Measurements from ENCODE around the gene KCNJ6. TPM values are rescaled to one million over a fixed set of nuclear protein-coding genes. Genes with fewer than 3 reads are reported as not detected.

KCNJ6 gene
- total and polyA plus RNA-seq, 10 of the 15 experiments (the other 5 are each of a cell fraction or from before 2014, with no cell fraction given) = 0.03 to 0.07 (median 0.04) TPM; not detected in 7

- H3K9me3 ChIP-seq (replicated peaks; ENCODE audit: control insufficient read depth, insufficient read depth, low read length) = no peaks in the 10 kb centered on the region
- ChIA-PET SMC1A (ENCODE audit: uncharacterized antibody, unreplicated experiment) (interaction anchor here (0.7 kb wide), 1 partner anchor 77 kb away, joined by 3 read pairs; no protein-coding TSS in a partner anchor), POLR2A (no interaction called here), RAD21 (ENCODE audit: unreplicated experiment) (no interaction called here), CTCF (no interaction called here)
- intact Hi-C loops (cut with micrococcal nuclease; ENCODE audit: unreplicated experiment) (no loop called here), in situ Hi-C loops (cut with MboI) (no loop called here)
- no peaks in the 10 kb centered on the region for H3K79me2 ChIP-seq (ENCODE audit: control insufficient read depth, insufficient read depth, low read length)
- no peak overlapping the region for H3K4me3 ChIP-seq
- DNase-seq (ENCODE audit: low read depth, low spot score) (no peak), ATAC-seq (no peak), FAIRE-seq (no peak)
- no peaks in the 10 kb centered on the region for H4K20me1 ChIP-seq (ENCODE audit: control insufficient read depth, insufficient read depth)
- no peak overlapping the region for H2AFZ ChIP-seq (ENCODE audit: control insufficient read depth, low read depth, low read length)
- H3K4me2 ChIP-seq (ENCODE audit: control insufficient read depth, insufficient read depth) = no peak overlapping the region
- TF ChIP-seq PRDM15 (CRISPR knock-in tag; IDR thresholded peaks at IDR 0.05) (no peak), CBX5 (IDR thresholded peaks at IDR 0.05; ENCODE audit: low read depth) (no peak), MTA3 (IDR thresholded peaks at IDR 0.05; ENCODE audit: borderline replicate concordance, low read length) (no peak), ZNF274 (IDR thresholded peaks at IDR 0.05; ENCODE audit: insufficient read depth, insufficient read length) (no peak), SREBF1 (IDR thresholded peaks at IDR 0.05; ENCODE audit: low read length) (no peak), CREM (IDR thresholded peaks at IDR 0.05; ENCODE audit: low read depth) (no peak), KLF5 (IDR thresholded peaks at IDR 0.05; ENCODE audit: partially characterized antibody) (no peak), IKZF1 (conservative IDR thresholded peaks at IDR 0.05) (no peak), CEBPB (IDR thresholded peaks at IDR 0.05; ENCODE audit: borderline replicate concordance in 1 of 2, low read depth in 2 of 2, low read length in 2 of 2) (no peak), NFIC (IDR thresholded peaks at IDR 0.05; ENCODE audit: low read depth, low read length) (no peak), RUNX3 (IDR thresholded peaks at IDR 0.05; ENCODE audit: low read length) (no peak), TCF3 (IDR thresholded peaks at IDR 0.05; ENCODE audit: borderline replicate concordance, insufficient read depth, low read depth, low read length) (no peak), NR2C2 (IDR thresholded peaks at IDR 0.05; ENCODE audit: borderline replicate concordance, control insufficient read depth, insufficient read length, low read depth) (no peak), SMC3 (IDR thresholded peaks at IDR 0.05; ENCODE audit: borderline replicate concordance, low read length) (no peak), TBL1XR1 (IDR thresholded peaks at IDR 0.05; ENCODE audit: low read depth, low read length) (no peak), EGR1 (IDR thresholded peaks at IDR 0.05; ENCODE audit: borderline replicate concordance in 1 of 2, low read depth in 2 of 2, low read length in 2 of 2) (no peak), YBX1 (IDR thresholded peaks at IDR 0.05) (no peak), TCF12 (IDR thresholded peaks at IDR 0.05; ENCODE audit: low read depth, low read length) (no peak)
- TF ChIP-seq, protein P1, sequence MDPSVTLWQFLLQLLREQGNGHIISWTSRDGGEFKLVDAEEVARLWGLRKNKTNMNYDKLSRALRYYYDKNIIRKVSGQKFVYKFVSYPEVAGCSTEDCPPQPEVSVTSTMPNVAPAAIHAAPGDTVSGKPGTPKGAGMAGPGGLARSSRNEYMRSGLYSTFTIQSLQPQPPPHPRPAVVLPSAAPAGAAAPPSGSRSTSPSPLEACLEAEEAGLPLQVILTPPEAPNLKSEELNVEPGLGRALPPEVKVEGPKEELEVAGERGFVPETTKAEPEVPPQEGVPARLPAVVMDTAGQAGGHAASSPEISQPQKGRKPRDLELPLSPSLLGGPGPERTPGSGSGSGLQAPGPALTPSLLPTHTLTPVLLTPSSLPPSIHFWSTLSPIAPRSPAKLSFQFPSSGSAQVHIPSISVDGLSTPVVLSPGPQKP (IDR thresholded peaks at IDR 0.05; ENCODE audit: low read depth, low read length) = no peak
- no peaks in the 10 kb centered on the region for H3K36me3 ChIP-seq (ENCODE audit: control insufficient read depth in 2 of 2, insufficient read depth in 2 of 2, low read length in 1 of 2)
- no peak overlapping the region for H3K9ac ChIP-seq (ENCODE audit: control insufficient read depth, insufficient read depth, low read length)
- WGBS (ENCODE audit: insufficient coverage, insufficient replicate concordance, low lambda C conversion rate, missing lambda C conversion rate) = 8% methylated on average over 2 of the region's 2 CpGs
- BruUV-seq (replicated peaks) = no TSS peak
- H3K27ac ChIP-seq (ENCODE audit: control insufficient read depth, insufficient read depth) = no peak overlapping the region
- no peaks in the 10 kb centered on the region for H3K27me3 ChIP-seq (replicated peaks in 1 of 2; ENCODE audit: control insufficient read depth in 2 of 2, insufficient read depth in 2 of 2, low read length in 1 of 2)
- no peaks in the 10 kb centered on the region for H3K4me1 ChIP-seq (ENCODE audit: control insufficient read depth, insufficient read depth, low read length)
Measured at GRCh38 chr21:37811711-37812110, 104.5 kb downstream of the KCNJ6 start.

Measured in GM12878 (cell line).